HCT116 (cell line): ENCODE results near the gene DCTN4. TPM values are rescaled to one million over a fixed set of nuclear protein-coding genes. Genes with fewer than 3 reads are reported as not detected.

Source experiments
- ATAC-seq: fragments of 200-7000 bp; cut with Tn5 transposase; 2 replicates; pipeline ENCODE4 v1.9.1; 2020; ENCODE audit warnings: mild to moderate bottlenecking, moderate library complexity
- BruUV-seq: library from RNA; stranded (reverse); fragments of 400-500 nt; replicated peaks from 2 replicates; lab custom pipeline; 2021; lab: Mats Ljungman, UMichigan
- CTCF ChIA-PET: fragments of 300-600 bp; sonication (Branson Sonifier 250); formaldehyde crosslinking; loops from one replicate; lab custom pipeline; 2021; ENCODE audit warnings: antibody characterized with exemption; lab: Charles Lee
- POLR2A ChIA-PET: fragments of 300-600, 350-600 bp; sonication (Branson Sonifier 250); formaldehyde crosslinking; loops from one replicate; lab custom pipeline; 2021; ENCODE audit warnings: antibody characterized with exemption; lab: Charles Lee
- RAD21 ChIA-PET, 2 experiments: fragments of 300-600 bp; sonication (Branson Sonifier 250); formaldehyde crosslinking; loops; one replicate each; lab custom pipeline; 2023; ENCODE audit warnings: low total read pairs in 2 of 2; ENCODE audit not compliant: uncharacterized antibody in 2 of 2, unreplicated experiment in 2 of 2, low non-redundant PET in 1 of 2; lab: Charles Lee
- DNase-seq: peaks from one replicate; pipeline ENCODE4 v3.0.0-alpha.2; 2010; ENCODE audit warnings: low read depth, low spot score
- H2AFZ ChIP-seq: fragments of 200-600 bp; shearing (Covaris generic), sonication (generic); 2 replicates; pipeline ENCODE4 v1.6.1; 2017; ENCODE audit warnings: low read depth, mixed run types, mixed read lengths, antibody characterized with exemption, low read length; ENCODE audit not compliant: poor library complexity, severe bottlenecking
- H3K27ac ChIP-seq: 2 replicates; pipeline ENCODE4 v1.5.1; 2012; ENCODE audit warnings: low read depth, low read length
- H3K27me3 ChIP-seq: fragments of 200-600 bp; sonication (generic); 2 replicates; pipeline ENCODE4 v1.6.1; 2016; ENCODE audit warnings: mixed run types, low read length, mixed read lengths; ENCODE audit not compliant: insufficient read depth
- H3K36me3 ChIP-seq, 2 experiments: fragments of 200-500 bp in 1 of 2; fragments of 200-600 bp in 1 of 2; sonication (Bioruptor generic) in 1 of 2; sonication (generic) in 1 of 2; 2 replicates each; pipeline versions ENCODE4 v1.5.1 to v1.6.1; 2014 to 2016; ENCODE audit warnings: low read length in 2 of 2, inconsistent platforms in 1 of 2, mixed read lengths in 1 of 2, mixed run types in 1 of 2; ENCODE audit not compliant: insufficient read depth in 2 of 2, control insufficient read depth in 1 of 2
- H3K4me1 ChIP-seq, 2 experiments: fragments of 200-600 bp in 1 of 2; sonication (generic) in 1 of 2; 2 replicates each; pipeline versions ENCODE4 v1.5.1 to v1.6.1; 2012 to 2017; ENCODE audit warnings: low read length in 2 of 2, inconsistent platforms in 1 of 2, mild to moderate bottlenecking in 1 of 2, mixed read lengths in 1 of 2, mixed run types in 1 of 2, moderate library complexity in 1 of 2; ENCODE audit not compliant: insufficient read depth in 2 of 2, control insufficient read depth in 1 of 2
- H3K4me2 ChIP-seq: fragments of 200-600 bp; sonication (generic); 2 replicates; pipeline ENCODE4 v1.6.1; 2017; ENCODE audit warnings: mixed run types, low read length, mixed read lengths
- H3K4me3 ChIP-seq, 2 experiments: fragments of 200-600 bp in 1 of 2; sonication (generic) in 1 of 2; replicated peaks in 1 of 2; 2 replicates each; pipeline ENCODE4 v1.5.1; 2011 to 2016; ENCODE audit warnings: low read length in 2 of 2, control low read depth in 1 of 2, low read depth in 1 of 2, mild to moderate bottlenecking in 1 of 2, mixed read lengths in 1 of 2, mixed run types in 1 of 2
- H3K79me2 ChIP-seq: fragments of 200-600 bp; sonication (generic); 2 replicates; pipeline ENCODE4 v1.6.1; 2017; ENCODE audit warnings: mild to moderate bottlenecking, mixed run types, low read length, moderate library complexity, mixed read lengths; ENCODE audit not compliant: insufficient read depth
- H3K9ac ChIP-seq: fragments of 200-600 bp; sonication (generic); 2 replicates; pipeline ENCODE4 v1.6.1; 2016; ENCODE audit warnings: low read length, mixed read lengths
- H3K9me2 ChIP-seq: fragments of 200-600 bp; sonication (generic), shearing (Covaris generic); 2 replicates; pipeline ENCODE4 v1.6.1; 2017; ENCODE audit warnings: mixed run types, mild to moderate bottlenecking, moderate library complexity; ENCODE audit not compliant: insufficient read depth
- H3K9me3 ChIP-seq, 2 experiments: fragments of 200-500 bp in 1 of 2; fragments of 200-600 bp in 1 of 2; sonication (Bioruptor generic) in 1 of 2; sonication (generic) in 1 of 2; 2 replicates each; pipeline ENCODE4 v1.6.1; 2014 to 2017; ENCODE audit warnings: low read length in 2 of 2, mixed read lengths in 2 of 2, inconsistent platforms in 1 of 2, low read depth in 1 of 2, mild to moderate bottlenecking in 1 of 2, mixed run types in 1 of 2, moderate library complexity in 1 of 2; ENCODE audit not compliant: control insufficient read depth in 1 of 2, insufficient read depth in 1 of 2
- H4K20me1 ChIP-seq: fragments of 200-600 bp; sonication (generic), shearing (Covaris generic); 2 replicates; pipeline ENCODE4 v1.6.1; 2017; ENCODE audit warnings: mixed run types, mild to moderate bottlenecking, moderate library complexity; ENCODE audit not compliant: insufficient read depth
- CEBPB ChIP-seq: IDR thresholded peaks from 2 replicates; pipeline ENCODE4 v1.6.1; 2012; ENCODE audit warnings: low read depth
- ELF1 ChIP-seq: IDR thresholded peaks from 2 replicates; pipeline ENCODE4 v1.6.1; 2012; ENCODE audit warnings: low read depth, borderline replicate concordance
- EZH2 ChIP-seq: fragments of 200-600 bp; sonication (generic); IDR thresholded peaks from 2 replicates; pipeline ENCODE4 v1.6.1; 2017; ENCODE audit warnings: antibody characterized with exemption, mixed run types
- FOSL1 ChIP-seq: IDR thresholded peaks from 2 replicates; pipeline ENCODE4 v1.6.1; 2012; ENCODE audit warnings: low read depth
- POLR2A ChIP-seq: IDR thresholded peaks from 2 replicates; pipeline ENCODE4 v1.7.0; 2011; ENCODE audit warnings: borderline replicate concordance; ENCODE audit not compliant: insufficient read depth, insufficient read length; ENCODE audit errors: extremely low read depth
- POLR2AphosphoS5 ChIP-seq: IDR thresholded peaks from 2 replicates; pipeline ENCODE4 v1.6.1; 2011; ENCODE audit warnings: mild to moderate bottlenecking, low read depth, low read length, moderate library complexity
- RAD21 ChIP-seq: IDR thresholded peaks from 2 replicates; pipeline ENCODE4 v1.6.1; 2012; ENCODE audit warnings: low read depth, mild to moderate bottlenecking
- SP1 ChIP-seq: IDR thresholded peaks from 2 replicates; pipeline ENCODE4 v1.6.1; 2012; ENCODE audit warnings: low read depth
- SRF ChIP-seq: IDR thresholded peaks from 2 replicates; pipeline ENCODE4 v1.6.1; 2012; ENCODE audit warnings: low read depth
- YY1 ChIP-seq: IDR thresholded peaks from 2 replicates; pipeline ENCODE4 v1.6.1; 2011; ENCODE audit warnings: low read length, low read depth, moderate library complexity, mild to moderate bottlenecking; ENCODE audit not compliant: insufficient replicate concordance; ENCODE audit errors: extremely low read depth
- ZFX ChIP-seq: fragments of 450-650 bp; IDR thresholded peaks from 2 replicates; pipeline ENCODE4 v1.6.1; 2017
- ZNF274 ChIP-seq: fragments of 200-500 bp; sonication (Bioruptor generic); IDR thresholded peaks from 2 replicates; pipeline ENCODE4 v1.6.1; 2014; ENCODE audit warnings: mild to moderate bottlenecking, low read depth, low read length, inconsistent platforms
- intact Hi-C: fragments of 100-400 bp; cut with micrococcal nuclease; formaldehyde crosslinking; loops from 2 replicates; pipeline ENCODE4 v1.10.0; 2022
- total RNA-seq: library from RNA; stranded (reverse); gene quantifications from one replicate; pipeline ENCODE4 v1.2.1, GENCODE V29; 2021; ENCODE audit not compliant: unreplicated experiment
- TF ChIP-seq, protein P1 (sequence below): IDR thresholded peaks from 2 replicates; pipeline ENCODE4 v1.6.1; 2012
- TF ChIP-seq, protein P2 (sequence below): IDR thresholded peaks from 2 replicates; pipeline ENCODE4 v1.6.1; 2012; ENCODE audit warnings: low read depth
- TF ChIP-seq, protein P3 (sequence below): IDR thresholded peaks from 2 replicates; pipeline ENCODE4 v1.6.1; 2011; ENCODE audit warnings: mild to moderate bottlenecking, low read length, moderate library complexity; ENCODE audit not compliant: insufficient replicate concordance; ENCODE audit errors: extremely low read depth
- TF ChIP-seq, protein P4 (sequence below): IDR thresholded peaks from 2 replicates; pipeline ENCODE4 v1.6.1; 2012

DCTN4 gene
- total RNA-seq, 1 experiment from 2014 or later = 78.8 TPM

DNA sequence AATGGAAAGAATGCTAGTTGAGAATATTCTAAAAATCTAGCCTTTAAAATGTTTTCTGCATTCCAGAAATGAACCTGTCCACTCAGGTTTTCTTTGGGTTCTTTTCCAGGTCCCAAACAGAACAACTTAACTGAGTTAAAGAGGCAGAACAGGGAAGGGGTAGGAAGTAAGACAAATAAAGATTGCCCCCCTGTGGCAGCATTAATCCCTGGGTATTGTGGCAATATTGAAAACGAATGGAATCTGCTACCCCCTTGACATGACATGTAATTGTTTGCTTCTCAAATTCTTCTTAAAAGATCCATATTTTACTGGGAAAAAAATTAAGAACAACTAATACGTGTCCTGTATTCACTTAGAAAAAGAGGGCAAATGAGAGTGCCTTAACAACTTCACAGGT lies 48.7 kb downstream of the DCTN4 start (continued):
- TF ChIP-seq, protein P1, sequence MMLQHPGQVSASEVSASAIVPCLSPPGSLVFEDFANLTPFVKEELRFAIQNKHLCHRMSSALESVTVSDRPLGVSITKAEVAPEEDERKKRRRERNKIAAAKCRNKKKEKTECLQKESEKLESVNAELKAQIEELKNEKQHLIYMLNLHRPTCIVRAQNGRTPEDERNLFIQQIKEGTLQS = no peak
- TF ChIP-seq, protein P2, sequence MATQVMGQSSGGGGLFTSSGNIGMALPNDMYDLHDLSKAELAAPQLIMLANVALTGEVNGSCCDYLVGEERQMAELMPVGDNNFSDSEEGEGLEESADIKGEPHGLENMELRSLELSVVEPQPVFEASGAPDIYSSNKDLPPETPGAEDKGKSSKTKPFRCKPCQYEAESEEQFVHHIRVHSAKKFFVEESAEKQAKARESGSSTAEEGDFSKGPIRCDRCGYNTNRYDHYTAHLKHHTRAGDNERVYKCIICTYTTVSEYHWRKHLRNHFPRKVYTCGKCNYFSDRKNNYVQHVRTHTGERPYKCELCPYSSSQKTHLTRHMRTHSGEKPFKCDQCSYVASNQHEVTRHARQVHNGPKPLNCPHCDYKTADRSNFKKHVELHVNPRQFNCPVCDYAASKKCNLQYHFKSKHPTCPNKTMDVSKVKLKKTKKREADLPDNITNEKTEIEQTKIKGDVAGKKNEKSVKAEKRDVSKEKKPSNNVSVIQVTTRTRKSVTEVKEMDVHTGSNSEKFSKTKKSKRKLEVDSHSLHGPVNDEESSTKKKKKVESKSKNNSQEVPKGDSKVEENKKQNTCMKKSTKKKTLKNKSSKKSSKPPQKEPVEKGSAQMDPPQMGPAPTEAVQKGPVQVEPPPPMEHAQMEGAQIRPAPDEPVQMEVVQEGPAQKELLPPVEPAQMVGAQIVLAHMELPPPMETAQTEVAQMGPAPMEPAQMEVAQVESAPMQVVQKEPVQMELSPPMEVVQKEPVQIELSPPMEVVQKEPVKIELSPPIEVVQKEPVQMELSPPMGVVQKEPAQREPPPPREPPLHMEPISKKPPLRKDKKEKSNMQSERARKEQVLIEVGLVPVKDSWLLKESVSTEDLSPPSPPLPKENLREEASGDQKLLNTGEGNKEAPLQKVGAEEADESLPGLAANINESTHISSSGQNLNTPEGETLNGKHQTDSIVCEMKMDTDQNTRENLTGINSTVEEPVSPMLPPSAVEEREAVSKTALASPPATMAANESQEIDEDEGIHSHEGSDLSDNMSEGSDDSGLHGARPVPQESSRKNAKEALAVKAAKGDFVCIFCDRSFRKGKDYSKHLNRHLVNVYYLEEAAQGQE = no peak

DNA sequence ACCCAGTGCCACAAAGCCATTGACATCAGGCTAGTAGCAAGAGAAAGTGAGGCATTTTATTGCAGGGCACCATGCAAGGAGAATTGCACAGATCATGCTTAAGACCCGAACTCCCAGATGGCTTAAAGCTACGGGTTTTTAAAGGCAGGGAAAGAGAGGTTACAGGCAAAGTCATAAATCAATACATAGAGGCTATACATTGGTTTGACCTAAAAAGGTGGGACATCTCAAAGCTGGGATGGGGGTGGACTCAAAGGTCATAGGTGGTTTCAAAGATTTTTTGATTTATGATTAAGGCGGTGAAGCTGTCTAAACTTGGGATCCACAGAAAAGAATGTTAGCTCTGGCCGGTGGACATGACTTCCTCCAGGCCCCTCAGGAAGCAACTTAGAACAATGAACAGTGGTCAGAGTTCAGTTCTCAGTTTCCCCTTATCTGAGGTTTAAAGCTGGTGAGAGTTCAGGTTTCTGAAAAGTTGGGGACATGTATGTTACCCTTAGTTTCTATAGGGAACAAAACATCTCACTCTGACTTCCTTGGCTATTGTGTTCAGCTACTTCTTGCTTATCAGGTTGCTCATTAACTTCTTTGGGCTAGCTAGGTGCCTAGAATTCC lies 51.9 kb downstream of the DCTN4 start:
- Histone ChIP-seq H3K4me3 (no peak overlapping the region), H3K27me3 (no peaks in the 10 kb centered on the region), H3K36me3 (peaks cover 19 to 26% of the 10 kb centered on the region in 2 experiments), H2AFZ (no peak overlapping the region), H3K4me2 (no peak overlapping the region), H3K9me2 (no peaks in the 10 kb centered on the region), H3K79me2 (no peaks in the 10 kb centered on the region), H3K4me1 (no peaks in the 10 kb centered on the region), H3K9me3 (no peaks in the 10 kb centered on the region), H3K27ac (no peak overlapping the region), H3K9ac (no peak overlapping the region), H4K20me1 (no peaks in the 10 kb centered on the region)
- DNase-seq (no peak), ATAC-seq (no peak)
- ChIA-PET POLR2A (no interaction called here), RAD21 (no interaction called here), CTCF (no interaction called here)
- BruUV-seq = no TSS peak
- intact Hi-C loops = no loop called here
- TF ChIP-seq FOSL1 = no peak
- no peak for TF ChIP-seq POLR2A
- TF ChIP-seq SRF = no peak
- no peak for TF ChIP-seq CEBPB
- TF ChIP-seq, protein P3, sequence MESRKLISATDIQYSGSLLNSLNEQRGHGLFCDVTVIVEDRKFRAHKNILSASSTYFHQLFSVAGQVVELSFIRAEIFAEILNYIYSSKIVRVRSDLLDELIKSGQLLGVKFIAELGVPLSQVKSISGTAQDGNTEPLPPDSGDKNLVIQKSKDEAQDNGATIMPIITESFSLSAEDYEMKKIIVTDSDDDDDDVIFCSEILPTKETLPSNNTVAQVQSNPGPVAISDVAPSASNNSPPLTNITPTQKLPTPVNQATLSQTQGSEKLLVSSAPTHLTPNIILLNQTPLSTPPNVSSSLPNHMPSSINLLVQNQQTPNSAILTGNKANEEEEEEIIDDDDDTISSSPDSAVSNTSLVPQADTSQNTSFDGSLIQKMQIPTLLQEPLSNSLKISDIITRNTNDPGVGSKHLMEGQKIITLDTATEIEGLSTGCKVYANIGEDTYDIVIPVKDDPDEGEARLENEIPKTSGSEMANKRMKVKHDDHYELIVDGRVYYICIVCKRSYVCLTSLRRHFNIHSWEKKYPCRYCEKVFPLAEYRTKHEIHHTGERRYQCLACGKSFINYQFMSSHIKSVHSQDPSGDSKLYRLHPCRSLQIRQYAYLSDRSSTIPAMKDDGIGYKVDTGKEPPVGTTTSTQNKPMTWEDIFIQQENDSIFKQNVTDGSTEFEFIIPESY = no peak
- TF ChIP-seq ELF1 = no peak
- no peak for TF ChIP-seq ZNF274
- TF ChIP-seq, protein P2 = no peak
- TF ChIP-seq, protein P4, sequence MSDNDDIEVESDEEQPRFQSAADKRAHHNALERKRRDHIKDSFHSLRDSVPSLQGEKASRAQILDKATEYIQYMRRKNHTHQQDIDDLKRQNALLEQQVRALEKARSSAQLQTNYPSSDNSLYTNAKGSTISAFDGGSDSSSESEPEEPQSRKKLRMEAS = no peak
- no peak for TF ChIP-seq EZH2
- no peak for TF ChIP-seq POLR2AphosphoS5
- no peak for TF ChIP-seq YY1
- TF ChIP-seq ZFX = no peak
- no peak for TF ChIP-seq RAD21
- no peak for TF ChIP-seq SP1
